ENCODE measurements around the gene MINDY3. TPM values are rescaled to one million over a fixed set of nuclear protein-coding genes. Genes with fewer than 3 reads are reported as not detected.

The MINDY3 gene
- total RNA-seq, 2 experiments from 2014 or later = 22.3 to 26.0 TPM

Other genes starting within 250 kb of the MINDY3 start
- gene ITGA8, start 140.6 kb downstream of the MINDY3 start, total RNA-seq = not detected